Kidney (tissue), 14 donors: Measurements from ENCODE around the gene DNM3. TPM values are rescaled to one million over a fixed set of nuclear protein-coding genes. Genes with fewer than 3 reads are reported as not detected.

Experiments
- DNase-seq, 5 donors: peaks; one replicate each; pipeline ENCODE4 v3.0.0-alpha.2; 2013 to 2020
- FAIRE-seq: peaks from 2 replicates; lab custom pipeline; 2012; peaks lifted over from hg19 to GRCh38; lab: Jason Lieb, UNC
- H3K27ac ChIP-seq, 2 donors: one replicate each; pipeline ENCODE4 v1.7.0; 2013; ENCODE audit warnings: low read depth in 2 of 2, low read length in 2 of 2, inconsistent platforms in 1 of 2
- H3K27me3 ChIP-seq: one replicate; pipeline ENCODE4 v1.7.1; 2013; ENCODE audit warnings: low read length, inconsistent platforms; ENCODE audit not compliant: control insufficient read depth, insufficient read depth
- H3K36me3 ChIP-seq, 3 donors: one replicate each; pipeline versions ENCODE4 v1.7.0 to v1.7.1; 2013; ENCODE audit warnings: low read length in 3 of 3, control low read depth in 1 of 3, inconsistent platforms in 1 of 3; ENCODE audit not compliant: insufficient read depth in 3 of 3, control insufficient read depth in 2 of 3
- H3K4me1 ChIP-seq, 3 donors: one replicate each; pipeline versions ENCODE4 v1.7.0 to v1.7.1; 2013; ENCODE audit warnings: low read length in 3 of 3, inconsistent platforms in 1 of 3, low read depth in 1 of 3; ENCODE audit not compliant: control insufficient read depth in 2 of 3, insufficient read depth in 2 of 3
- H3K4me3 ChIP-seq, 3 donors: one replicate each; pipeline versions ENCODE4 v1.7.0 to v1.8.1; 2013; ENCODE audit warnings: low read length in 3 of 3, control low read depth in 1 of 3, inconsistent platforms in 1 of 3
- H3K9ac ChIP-seq, 3 donors: one replicate each; pipeline versions ENCODE4 v1.7.0 to v1.7.1; 2013; ENCODE audit warnings: low read length in 3 of 3, control low read depth in 1 of 3, inconsistent platforms in 1 of 3
- H3K9me3 ChIP-seq, 3 donors: one replicate each; pipeline versions ENCODE4 v1.7.0 to v1.7.1; 2013; ENCODE audit warnings: low read length in 3 of 3, control low read depth in 1 of 3, inconsistent platforms in 1 of 3; ENCODE audit not compliant: control insufficient read depth in 2 of 3, insufficient read depth in 1 of 3
- CTCF ChIP-seq: IDR thresholded peaks from 3 replicates; pipeline ENCODE4 v1.5.1; 2012; ENCODE audit warnings: mild to moderate bottlenecking, moderate library complexity, borderline replicate concordance; ENCODE audit not compliant: insufficient read depth; ENCODE audit errors: extremely low read depth
- intact Hi-C: fragments of 100-400 bp; cut with DNase I; formaldehyde crosslinking; loops from one replicate; pipeline ENCODE4 v1.11.1; 2022
- polyA plus RNA-seq: library from polyadenylated mRNA; stranded (reverse); fragments of 350-450 nt; fragmentation: Illumina TruSeq; extraction: RNeasy Lipid Tissue Mini Kit (QIAGEN cat#74804); gene quantifications from one replicate; pipeline ENCODE4 v1.2.3, GENCODE V29; 2014; ENCODE audit warnings: low read depth, low replicate concordance; ENCODE audit not compliant: insufficient read depth
- total RNA-seq: library from RNA; stranded (reverse); fragmentation: NEBNext Ultra II Directional; extraction: Animal tissue kit (Norgen Biotek cat#: 25700); gene quantifications from one replicate; pipeline ENCODE4 v1.2.1, GENCODE V29; 2021
- donor health status: control.
- donor health status: control.
- donor health status: control.
- donor health status: control.
- donor health status: control.
- donor health status: DM: yes; HTN: yes; CAD: no.
- donor health status: Normal renal cell carcinoma (clear cell type).

DNM3 gene
- total and polyA plus RNA-seq, 2 donors from 2014 or later = 5.9 to 19.1 TPM

- Histone ChIP-seq H3K27ac (peak overlapping the region in 1 of 2 donors; percentile 69), H3K4me1 (peaks cover 11 to 29% (median 14%) of the 10 kb centered on the region in 3 donors)
- intact Hi-C loops = no loop called here
These were observed 552.9 kb downstream of the DNM3 start for GRCh38 chr1:172394141-172394751.

GRCh38 chr1:172394811-172395210, 553.5 kb downstream of the DNM3 start:
- no peaks in the 10 kb centered on the region for H3K36me3 ChIP-seq
- peaks cover 13 to 33% (median 14%) of the 10 kb centered on the region in 3 donors for H3K4me1 ChIP-seq
- H3K9me3 ChIP-seq = no peaks in the 10 kb centered on the region
- intact Hi-C loops = no loop called here
- FAIRE-seq (no peak), DNase-seq (no peak)
- H3K27ac ChIP-seq = peak overlapping the region in 1 of 2 donors; percentile 69
- H3K4me3 ChIP-seq = no peak overlapping the region
- H3K27me3 ChIP-seq = no peaks in the 10 kb centered on the region
- no peak overlapping the region for H3K9ac ChIP-seq
- no peak for TF ChIP-seq CTCF

More at GRCh38 chr1:172394141-172394751, 552.9 kb downstream of the DNM3 start:
- FAIRE-seq (no peak), DNase-seq (no peak)
- no peaks in the 10 kb centered on the region for H3K27me3 ChIP-seq
- TF ChIP-seq CTCF = no peak
- no peaks in the 10 kb centered on the region for H3K9me3 ChIP-seq
- no peaks in the 10 kb centered on the region for H3K36me3 ChIP-seq
- H3K9ac ChIP-seq = no peak overlapping the region
- peak overlapping the region in 1 of 3 donors; percentile 13 for H3K4me3 ChIP-seq

GRCh38 chr1:172395576-172395975, 554.3 kb downstream of the DNM3 start:
- DNase-seq (no peak), FAIRE-seq (no peak)
- Histone ChIP-seq H3K36me3 (no peaks in the 10 kb centered on the region), H3K9ac (no peak overlapping the region), H3K9me3 (no peaks in the 10 kb centered on the region), H3K27me3 (no peaks in the 10 kb centered on the region), H3K27ac (no peak overlapping the region), H3K4me3 (no peak overlapping the region), H3K4me1 (peaks cover 9 to 25% (median 11%) of the 10 kb centered on the region in 3 donors)
- intact Hi-C loops = no loop called here
- no peak for TF ChIP-seq CTCF
